GM18909 (cell line): ENCODE measurements around the gene P2RX5.

Experiments
- ATAC-seq: cut with Tn5 transposase; IDR thresholded peaks from one replicate; pipeline ENCODE4 v1.9.1; 2021; ENCODE audit warnings: mild to moderate bottlenecking; ENCODE audit not compliant: unreplicated experiment, poor library complexity

Gene P2RX5

GRCh38 chr17:3682033-3682432 lies 13.9 kb downstream of the P2RX5 start:
- no peak for ATAC-seq

GRCh38 chr17:3681565-3681964 lies 14.4 kb downstream of the P2RX5 start:
- ATAC-seq: no peak

DNA sequence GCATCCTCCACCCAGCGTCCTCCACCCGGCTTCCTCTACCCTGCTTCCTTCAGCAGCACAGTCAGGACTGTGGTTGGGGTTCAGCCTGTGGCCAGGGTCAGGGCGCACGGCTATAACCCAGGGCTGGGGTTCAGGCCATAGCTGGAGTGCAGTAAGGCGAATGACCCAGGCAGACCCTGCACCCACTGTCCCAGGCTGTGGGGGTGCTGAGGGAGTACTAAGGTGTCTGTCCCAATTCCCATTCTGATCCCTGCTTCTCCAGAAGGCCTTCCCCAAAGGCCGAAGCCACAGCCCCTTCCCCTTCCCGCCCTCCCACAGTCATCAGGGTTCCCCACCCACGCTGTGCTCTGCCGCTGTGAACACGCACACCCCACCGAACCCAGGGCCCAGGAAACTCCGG lies 14.9 kb downstream of the P2RX5 start:
- no peak for ATAC-seq

- no peak for ATAC-seq
Measured at GRCh38 chr17:3679531-3680126, 16.3 kb downstream of the P2RX5 start.

DNA sequence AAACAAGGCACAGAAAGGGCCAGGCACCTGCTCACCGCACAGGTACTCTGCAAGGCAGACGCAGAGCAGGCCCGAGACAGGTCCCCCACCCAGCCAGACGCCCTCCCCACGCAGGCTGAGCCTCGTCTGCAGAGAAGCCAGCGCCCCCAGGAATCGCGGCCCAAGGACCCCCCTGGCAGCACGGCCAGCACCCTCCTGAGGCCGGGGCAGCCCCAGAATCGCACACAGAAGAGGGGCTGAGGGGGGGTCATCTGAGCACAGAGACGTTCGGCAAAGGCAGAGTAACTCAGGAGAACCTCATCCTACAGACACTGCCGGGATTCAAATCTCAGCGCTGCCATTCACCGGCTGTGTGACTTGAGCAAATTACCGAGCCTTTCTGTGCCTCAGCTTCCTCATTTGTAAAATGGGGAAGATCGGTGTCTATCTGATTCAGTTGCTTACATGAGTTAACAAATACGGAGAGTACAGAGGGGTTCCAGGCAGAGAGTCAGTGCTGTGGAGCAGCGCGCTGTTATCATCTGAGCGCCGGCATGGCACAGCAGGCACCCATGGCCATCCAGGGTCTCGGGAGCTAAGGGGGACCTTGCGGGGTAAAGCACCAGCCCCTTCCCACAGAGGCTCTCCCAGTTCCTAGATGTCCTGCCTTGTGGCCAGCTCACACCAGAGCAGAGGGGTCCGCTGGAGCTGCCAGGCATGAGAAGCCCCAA lies 17.0 kb downstream of the P2RX5 start:
- no peak for ATAC-seq

GRCh38 chr17:3678095-3678820 lies 17.7 kb downstream of the P2RX5 start:
- no peak for ATAC-seq

GRCh38 chr17:3675886-3676285 lies 20.1 kb downstream of the P2RX5 start:
- ATAC-seq: no peak

GRCh38 chr17:3672571-3672970 lies 23.4 kb downstream of the P2RX5 start:
- no peak for ATAC-seq

DNA sequence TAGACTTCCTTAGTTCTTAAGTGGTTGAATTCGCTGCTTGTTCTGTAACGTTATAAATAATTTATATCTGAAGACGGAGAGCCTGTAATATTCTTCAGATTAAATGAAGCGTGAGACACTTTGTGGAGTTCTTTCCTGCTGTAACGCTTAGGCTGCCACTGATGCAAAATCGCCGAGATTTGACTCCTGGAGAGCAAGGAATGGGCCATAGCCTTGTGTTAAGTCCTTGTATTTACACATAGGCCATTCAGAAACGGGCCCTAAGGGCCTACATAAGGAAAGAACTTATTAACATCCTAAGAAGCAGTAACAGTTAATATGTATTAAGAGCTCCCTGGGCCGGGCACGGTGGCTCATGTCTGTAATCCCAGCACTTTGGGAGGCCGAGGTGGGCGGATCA lies 26.4 kb downstream of the P2RX5 start:
- ATAC-seq: no peak

GRCh38 chr17:3669085-3669347 lies 26.9 kb downstream of the P2RX5 start:
- ATAC-seq: peak; percentile 7

DNA sequence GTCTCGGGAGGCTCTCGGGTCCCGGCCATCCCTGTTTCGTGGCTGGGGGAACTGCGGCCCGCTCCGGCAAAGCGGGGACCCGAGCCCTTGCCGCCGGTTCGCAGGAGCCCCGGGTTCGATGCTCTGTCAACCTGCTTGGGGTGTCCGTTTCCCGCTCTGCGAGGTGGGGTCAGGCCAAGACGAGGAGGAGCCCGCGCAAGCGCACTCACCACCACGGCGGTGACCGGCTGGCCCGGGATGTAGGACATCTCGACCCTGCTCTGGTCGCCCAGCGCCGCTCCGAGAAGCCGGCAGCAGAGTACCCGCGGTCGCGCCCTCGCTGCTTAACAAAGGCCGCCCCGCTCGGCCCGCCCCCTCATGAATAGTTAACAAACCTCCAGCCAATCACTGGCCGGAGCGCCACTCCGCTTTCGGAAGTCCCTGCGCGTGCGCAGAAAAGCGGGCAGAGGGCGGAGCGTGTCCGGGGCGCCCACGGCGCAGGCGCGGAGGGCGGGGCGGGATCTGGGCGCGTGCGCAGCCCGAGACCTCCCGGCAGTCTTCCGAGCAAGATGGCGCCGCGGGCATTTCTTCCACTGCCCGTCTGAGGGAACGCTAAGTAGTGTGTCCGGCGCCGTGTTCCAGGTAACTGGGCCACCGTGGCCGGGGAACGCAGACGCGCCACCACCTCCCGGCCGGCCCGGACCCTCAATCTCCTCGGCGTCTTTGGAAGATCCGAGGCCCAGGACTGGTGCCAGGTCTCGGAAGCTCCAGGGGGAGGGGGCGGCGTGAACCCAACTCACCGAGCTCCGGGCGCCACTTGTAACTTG lies 27.5 kb downstream of the P2RX5 start, which contains the start of the genes EMC6 and TAX1BP3:
EMC6 (plus strand) TSS at position 534 of the 806 bp plus-strand sequence. CDS start 335 bp downstream, outside the sequence.
TAX1BP3 (minus strand) TSS at position 300 of the 806 bp plus-strand sequence; CDS start at position 248, 52 bp downstream.
- peak; percentile 87 for ATAC-seq

DNA sequence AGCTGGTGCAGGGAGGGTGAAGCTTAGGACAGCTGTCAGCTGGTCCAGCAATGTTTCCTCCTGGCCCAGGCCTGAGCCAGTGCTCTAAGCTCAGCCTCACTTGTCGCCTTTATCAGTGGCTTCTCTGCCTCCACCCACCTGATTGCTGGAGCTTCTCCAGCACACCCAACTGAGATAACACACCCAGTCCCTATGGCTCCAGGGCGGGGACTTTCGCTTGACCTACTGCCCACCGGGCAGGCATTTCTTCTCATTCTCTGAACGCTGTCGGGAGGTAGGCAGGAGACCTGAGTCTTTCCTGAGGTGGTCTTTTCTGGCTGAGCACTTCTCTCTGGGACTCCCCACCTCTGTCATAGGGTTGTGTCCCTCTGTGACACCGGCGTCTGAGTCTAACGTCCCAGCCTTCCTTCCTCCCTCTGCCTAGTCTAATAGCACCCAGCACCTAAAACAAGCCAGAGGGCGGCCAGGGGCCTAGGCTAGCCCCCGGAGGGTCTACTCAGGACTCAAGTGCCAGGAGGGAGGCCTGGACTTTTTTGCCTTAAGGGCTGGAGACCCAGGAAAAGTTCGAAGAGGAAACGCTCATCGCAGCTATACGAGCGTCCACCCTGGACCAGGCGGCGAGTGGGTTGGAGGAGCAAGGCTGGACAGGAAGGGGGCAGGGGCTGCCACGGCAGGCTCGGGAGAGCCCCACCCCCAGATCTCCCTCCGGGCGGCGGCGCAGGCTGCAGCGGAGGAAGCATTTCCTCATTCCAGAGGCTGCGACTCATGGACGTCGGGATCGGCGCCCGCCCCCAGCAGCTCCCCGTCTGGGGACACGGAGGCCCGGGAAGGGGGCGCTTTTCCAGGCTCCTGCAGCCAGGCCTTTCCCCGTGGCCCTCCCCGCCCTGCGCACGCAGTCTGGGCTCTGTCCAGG lies 28.3 kb downstream of the P2RX5 start:
- peak; percentile 15 for ATAC-seq

DNA sequence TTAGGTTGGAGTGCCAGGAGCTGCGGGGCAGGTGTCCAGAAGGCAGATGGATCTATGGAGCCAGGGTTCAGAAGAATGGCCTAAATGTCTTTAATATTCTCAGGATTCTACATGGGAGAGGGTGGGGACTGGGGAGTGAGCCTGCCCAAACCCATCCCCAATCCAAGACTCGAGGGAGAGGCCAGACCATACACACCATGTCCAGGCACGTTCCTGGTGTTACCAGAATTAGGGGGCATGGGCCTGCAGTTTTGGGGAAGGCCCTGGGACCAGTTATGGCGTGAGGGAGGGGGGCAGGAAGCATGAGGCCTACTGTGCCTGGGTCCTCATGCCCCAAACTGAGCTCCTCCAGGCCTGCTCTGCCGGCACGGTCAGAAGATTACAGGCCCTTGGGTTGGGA lies 29.4 kb downstream of the P2RX5 start:
- no peak for ATAC-seq

GRCh38 chr17:3665834-3666233 lies 30.1 kb downstream of the P2RX5 start:
- ATAC-seq: no peak

- no peak for ATAC-seq
Measured at GRCh38 chr17:3663102-3664011, 32.6 kb downstream of the P2RX5 start.

DNA sequence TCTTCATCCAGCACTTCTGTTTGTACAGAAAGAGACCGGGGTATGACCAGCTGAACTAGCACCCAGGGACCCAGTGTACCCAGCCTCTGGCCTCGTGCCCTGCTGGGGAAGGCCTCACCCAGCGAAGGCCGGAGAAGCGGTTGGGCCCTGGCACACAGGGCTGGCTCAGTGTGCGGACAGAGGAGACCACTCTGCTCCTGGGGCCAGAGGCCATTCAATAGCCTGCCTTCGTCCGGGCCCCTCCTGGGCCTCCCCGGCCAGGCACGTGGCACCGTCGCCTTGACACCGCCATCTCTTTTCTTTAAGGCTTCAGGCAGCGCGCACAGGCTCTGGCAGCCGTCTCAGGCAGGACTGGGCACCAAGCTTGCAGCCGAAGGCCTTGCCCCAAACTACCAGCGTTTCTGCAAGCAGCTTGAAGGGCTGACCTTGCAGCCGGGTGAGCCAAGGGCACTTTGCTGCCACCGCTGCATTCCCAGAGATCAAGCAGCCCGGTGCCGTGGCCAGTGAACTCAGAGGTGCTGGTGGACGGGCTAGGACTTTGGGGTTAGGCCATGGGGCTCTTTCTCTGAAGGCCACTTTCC lies 35.6 kb downstream of the P2RX5 start:
- ATAC-seq: no peak

GRCh38 chr17:3659541-3660111 lies 36.3 kb downstream of the P2RX5 start:
- no peak for ATAC-seq
